ENCODE results near the gene UBE2Q2.

The UBE2Q2 gene

DNA sequence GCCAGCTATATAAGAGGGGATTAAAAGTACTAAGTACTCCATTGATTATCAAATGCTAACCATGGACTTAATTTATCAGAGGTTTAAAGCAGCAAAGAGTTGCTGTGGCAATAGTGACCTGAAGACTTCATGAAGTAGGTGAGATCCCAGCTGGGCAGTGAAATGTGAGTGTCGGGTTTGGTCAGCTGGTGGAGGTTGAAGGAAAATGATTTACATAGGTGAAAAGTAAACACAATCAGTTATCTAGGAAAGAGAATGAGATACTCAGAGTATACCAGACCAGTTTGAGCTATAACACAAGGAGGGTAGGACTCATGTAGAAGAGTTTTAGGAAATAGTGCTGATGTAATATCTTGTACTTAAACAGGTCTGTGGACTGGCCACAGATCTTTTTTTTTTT, 43.9 kb downstream of the UBE2Q2 start:
- H3K4me3 ChIP-seq (ENCODE audit: low read depth, low read length), result no peak overlapping the region
- H3K9me3 ChIP-seq (ENCODE audit: severe bottlenecking), result no peaks in the 10 kb centered on the region
- H3K27ac ChIP-seq, result no peak overlapping the region
- TF ChIP-seq, protein P1, sequence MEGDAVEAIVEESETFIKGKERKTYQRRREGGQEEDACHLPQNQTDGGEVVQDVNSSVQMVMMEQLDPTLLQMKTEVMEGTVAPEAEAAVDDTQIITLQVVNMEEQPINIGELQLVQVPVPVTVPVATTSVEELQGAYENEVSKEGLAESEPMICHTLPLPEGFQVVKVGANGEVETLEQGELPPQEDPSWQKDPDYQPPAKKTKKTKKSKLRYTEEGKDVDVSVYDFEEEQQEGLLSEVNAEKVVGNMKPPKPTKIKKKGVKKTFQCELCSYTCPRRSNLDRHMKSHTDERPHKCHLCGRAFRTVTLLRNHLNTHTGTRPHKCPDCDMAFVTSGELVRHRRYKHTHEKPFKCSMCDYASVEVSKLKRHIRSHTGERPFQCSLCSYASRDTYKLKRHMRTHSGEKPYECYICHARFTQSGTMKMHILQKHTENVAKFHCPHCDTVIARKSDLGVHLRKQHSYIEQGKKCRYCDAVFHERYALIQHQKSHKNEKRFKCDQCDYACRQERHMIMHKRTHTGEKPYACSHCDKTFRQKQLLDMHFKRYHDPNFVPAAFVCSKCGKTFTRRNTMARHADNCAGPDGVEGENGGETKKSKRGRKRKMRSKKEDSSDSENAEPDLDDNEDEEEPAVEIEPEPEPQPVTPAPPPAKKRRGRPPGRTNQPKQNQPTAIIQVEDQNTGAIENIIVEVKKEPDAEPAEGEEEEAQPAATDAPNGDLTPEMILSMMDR (IDR thresholded peaks at IDR 0.05; ENCODE audit: low read depth, low read length), result no peak
- H3K27me3 ChIP-seq (ENCODE audit: insufficient read depth, low read depth, severe bottlenecking), result no peaks in the 10 kb centered on the region
- DNase-seq, result no peak
- peaks cover 16% of the 10 kb centered on the region for H3K36me3 ChIP-seq

DNA sequence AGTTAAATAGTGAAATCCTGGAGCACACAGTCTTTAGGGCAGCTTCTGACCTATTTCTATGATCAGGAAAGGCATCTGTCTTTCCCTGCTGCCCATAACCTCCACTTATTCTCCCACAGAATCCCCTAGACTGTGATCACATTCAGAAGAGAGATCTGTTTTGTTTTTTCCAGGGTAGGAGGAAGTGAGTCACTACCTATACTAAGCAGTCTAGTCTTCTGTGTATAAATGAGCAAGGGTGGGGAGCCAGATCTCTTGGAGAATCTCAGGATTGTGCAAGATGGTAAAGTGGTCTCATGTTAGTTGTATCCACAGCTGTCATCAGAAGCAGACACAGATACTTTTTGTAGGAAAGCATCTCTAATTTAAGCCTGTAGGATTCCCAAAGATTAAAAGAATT, 48.6 kb downstream of the UBE2Q2 start:
- DNase-seq, result no peak
- TF ChIP-seq, protein P1 (IDR thresholded peaks at IDR 0.05; ENCODE audit: low read depth, low read length), result no peak
- Histone ChIP-seq H3K36me3 (peaks cover 10% of the 10 kb centered on the region), H3K27me3 (ENCODE audit: insufficient read depth, low read depth, severe bottlenecking) (no peaks in the 10 kb centered on the region), H3K27ac (no peak overlapping the region), H3K4me3 (ENCODE audit: low read depth, low read length) (no peak overlapping the region), H3K9me3 (ENCODE audit: severe bottlenecking) (no peaks in the 10 kb centered on the region)

DNA sequence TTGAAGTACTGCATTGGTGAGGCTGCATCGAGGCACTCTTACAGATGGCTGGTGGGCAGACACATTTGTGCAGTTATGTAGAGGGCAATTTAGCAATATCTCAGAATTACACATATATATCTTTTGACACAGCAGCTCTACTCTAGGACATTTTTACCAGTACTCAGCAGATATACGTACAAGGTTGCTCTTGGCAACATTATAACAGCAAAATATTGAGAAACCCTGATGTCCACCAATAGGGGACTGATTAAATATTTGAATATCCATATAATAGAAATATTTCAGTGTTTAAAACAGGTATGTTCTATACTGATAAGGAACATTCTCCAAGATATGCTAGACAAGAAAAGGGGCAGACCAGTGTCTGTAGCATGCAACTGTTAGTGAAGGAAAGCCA, 52.5 kb downstream of the UBE2Q2 start:
- no peak for DNase-seq
- Histone ChIP-seq H3K27me3 (ENCODE audit: insufficient read depth, low read depth, severe bottlenecking) (no peaks in the 10 kb centered on the region), H3K4me3 (ENCODE audit: low read depth, low read length) (no peak overlapping the region), H3K9me3 (ENCODE audit: severe bottlenecking) (no peaks in the 10 kb centered on the region), H3K27ac (no peak overlapping the region), H3K36me3 (peaks cover 18% of the 10 kb centered on the region)
- TF ChIP-seq, protein P1 (IDR thresholded peaks at IDR 0.05; ENCODE audit: low read depth, low read length), result no peak

DNA sequence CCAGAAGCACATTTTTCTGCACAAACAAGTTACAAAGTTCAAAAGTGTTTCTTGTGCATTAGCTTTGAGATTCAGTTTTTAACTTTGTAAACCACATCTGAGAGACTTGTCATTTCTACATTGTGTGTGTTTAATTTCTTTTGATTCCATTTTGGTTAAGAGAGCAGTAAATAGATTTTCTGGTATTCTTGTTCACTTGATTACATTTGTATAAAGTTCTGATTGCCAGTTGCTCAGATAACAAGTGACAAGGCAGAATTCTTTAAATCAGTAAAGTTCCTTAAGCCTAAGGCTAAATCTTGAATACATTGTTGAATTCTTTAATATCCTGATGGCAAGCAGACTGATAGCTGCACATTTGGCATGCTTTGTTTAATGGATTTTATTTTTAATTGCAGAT, 57.3 kb downstream of the UBE2Q2 start:
- peaks cover 28% of the 10 kb centered on the region for H3K36me3 ChIP-seq
- H3K4me3 ChIP-seq (ENCODE audit: low read depth, low read length), result no peak overlapping the region
- no peak overlapping the region for H3K27ac ChIP-seq
- no peak for DNase-seq
- H3K9me3 ChIP-seq (ENCODE audit: severe bottlenecking), result no peaks in the 10 kb centered on the region
- TF ChIP-seq, protein P1 (IDR thresholded peaks at IDR 0.05; ENCODE audit: low read depth, low read length), result no peak
- no peaks in the 10 kb centered on the region for H3K27me3 ChIP-seq (ENCODE audit: insufficient read depth, low read depth, severe bottlenecking)

DNA sequence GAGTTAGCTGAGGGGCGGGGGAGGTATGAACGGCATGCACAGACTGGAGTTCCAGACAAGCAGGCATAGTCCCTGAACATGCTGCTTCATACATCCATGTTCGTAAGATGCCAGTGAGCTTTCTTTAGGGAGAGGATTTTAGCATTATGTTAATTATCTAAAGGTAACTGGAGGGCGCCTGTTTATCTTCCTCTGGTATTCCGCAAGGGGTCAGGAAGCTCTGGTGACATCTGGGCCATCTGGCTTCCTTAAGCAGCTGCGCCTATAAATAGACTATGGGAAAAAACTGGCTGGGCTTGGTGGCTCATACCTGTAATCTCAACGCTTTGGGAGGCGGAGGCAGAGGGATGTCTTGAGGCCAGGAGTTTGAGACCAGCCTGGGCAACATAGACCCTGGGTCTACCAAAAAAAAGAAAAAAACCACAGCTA, 58.9 kb downstream of the UBE2Q2 start:
- TF ChIP-seq, protein P1 (IDR thresholded peaks at IDR 0.05; ENCODE audit: low read depth, low read length), result no peak
- peaks cover 42% of the 10 kb centered on the region for H3K36me3 ChIP-seq
- DNase-seq, result peak; percentile 89
- H3K27ac ChIP-seq, result peak overlapping the region; percentile 99
- no peaks in the 10 kb centered on the region for H3K9me3 ChIP-seq (ENCODE audit: severe bottlenecking)
- no peak overlapping the region for H3K4me3 ChIP-seq (ENCODE audit: low read depth, low read length)
- no peaks in the 10 kb centered on the region for H3K27me3 ChIP-seq (ENCODE audit: insufficient read depth, low read depth, severe bottlenecking)
